HG02588 (cell line): Measurements from ENCODE around the gene GALC.

Experiments
- ATAC-seq: cut with Tn5 transposase; IDR thresholded peaks from one replicate; pipeline ENCODE4 v1.9.1; 2021; ENCODE audit warnings: mild to moderate bottlenecking, moderate library complexity; ENCODE audit not compliant: unreplicated experiment

The GALC gene

GRCh38 chr14:87888136-87888999, 104.6 kb downstream of the GALC start:
- no peak for ATAC-seq

GRCh38 chr14:87883750-87884149, 109.2 kb downstream of the GALC start:
- ATAC-seq, result no peak
